NAMALWA (cell line): Measurements from ENCODE around the gene TAGAP.
"Not testable (repeated sequence)": the region's sequence is repeated elsewhere in the genome, so short reads cannot be mapped to it uniquely, and the experiment has no call there.

ENCODE experiments used
- DNase-seq: peaks from one replicate; pipeline ENCODE4 v3.0.0-alpha.2; 2015; ENCODE audit warnings: low spot score

TAGAP gene

GRCh38 chr6:159010037-159010612 is 34.7 kb downstream of the TAGAP start:
- not testable (repeated sequence) for DNase-seq

- DNase-seq = peak; percentile 78
Measured at GRCh38 chr6:159008656-159009288, 36.0 kb downstream of the TAGAP start.

- DNase-seq = no peak
Measured at GRCh38 chr6:159007510-159007909, 37.3 kb downstream of the TAGAP start.

- no peak for DNase-seq
Measured at GRCh38 chr6:159005436-159005835, 39.4 kb downstream of the TAGAP start.

- no peak for DNase-seq
Measured at GRCh38 chr6:159004592-159004991, 40.2 kb downstream of the TAGAP start.

GRCh38 chr6:159002432-159003155 is 42.2 kb downstream of the TAGAP start:
- no peak for DNase-seq

GRCh38 chr6:158999666-159000403 is 45.0 kb downstream of the TAGAP start, which contains the start of gene RSPH3:
Gene RSPH3, minus strand, starts transcription at chr6:159000202. Its CDS starts 652 bp downstream, at chr6:158999550.
- peak; percentile 93 for DNase-seq

GRCh38 chr6:158999154-158999665 is 45.6 kb downstream of the TAGAP start:
- DNase-seq = peak; percentile 36

GRCh38 chr6:158996856-158997255 is 47.9 kb downstream of the TAGAP start:
- no peak for DNase-seq

GRCh38 chr6:158993639-158994038 is 51.2 kb downstream of the TAGAP start:
- no peak for DNase-seq

- DNase-seq = no peak
Measured at GRCh38 chr6:158991017-158991723, 53.6 kb downstream of the TAGAP start.

- DNase-seq = not testable (repeated sequence)
Measured at GRCh38 chr6:158989711-158990110, 55.1 kb downstream of the TAGAP start.

GRCh38 chr6:158988477-158988876 is 56.3 kb downstream of the TAGAP start:
- DNase-seq = no peak

GRCh38 chr6:158987657-158988056 is 57.1 kb downstream of the TAGAP start:
- no peak for DNase-seq
